Measurements from ENCODE around the gene SYT12.

- TF ChIP-seq CTCF (IDR thresholded peaks at IDR 0.05 in 4 of 5, conservative IDR thresholded peaks at IDR 0.05 in 1 of 5) (no peak), POLR2A (IDR thresholded peaks at IDR 0.05) (no peak)
These were observed 16.7 kb upstream of the SYT12 start for GRCh38 chr11:67006029-67006884.
